Measurements from ENCODE around the gene AGGF1.
"Not testable (repeated sequence)": the region's sequence is repeated elsewhere in the genome, so short reads cannot be mapped to it uniquely, and the experiment has no call there.

Gene AGGF1

GRCh38 chr5:77086689-77087483 is 56.7 kb downstream of the AGGF1 start, which contains the start of gene ZBED3:
TSS of gene ZBED3 (minus strand) at chr5:77087285. CDS start at chr5:77077878, 9,407 bp downstream.
- H3K4me3 Mint-ChIP-seq: peak within 1 kb of the TSS; percentile 78
- H3K36me3 Mint-ChIP-seq (ENCODE audit: low read depth): peaks cover 2% of the 10 kb centered on the region
- peak; percentile 39 for DNase-seq (ENCODE audit: low spot score)
- no peaks in the 10 kb centered on the region for H3K9me3 Mint-ChIP-seq
- H3K27me3 Mint-ChIP-seq (ENCODE audit: low read depth): peaks cover 4% of the 10 kb centered on the region
- no peak within 1 kb of the TSS for H3K27ac Mint-ChIP-seq
- peaks cover 7% of the 10 kb centered on the region for H3K4me1 Mint-ChIP-seq (ENCODE audit: low read depth)

- no peaks in the 10 kb centered on the region for H3K9me3 Mint-ChIP-seq
- peak overlapping the region; percentile 78 for H3K4me3 Mint-ChIP-seq
- H3K36me3 Mint-ChIP-seq (ENCODE audit: low read depth): peaks cover 2% of the 10 kb centered on the region
- H3K27me3 Mint-ChIP-seq (ENCODE audit: low read depth): peaks cover 4% of the 10 kb centered on the region
- H3K27ac Mint-ChIP-seq: no peak overlapping the region
- DNase-seq (ENCODE audit: low spot score): no peak
- peaks cover 7% of the 10 kb centered on the region for H3K4me1 Mint-ChIP-seq (ENCODE audit: low read depth)
Measured at GRCh38 chr5:77087484-77088261, 57.5 kb downstream of the AGGF1 start.

GRCh38 chr5:77095189-77095588 is 65.0 kb downstream of the AGGF1 start:
- Mint-ChIP-seq H3K4me1 (ENCODE audit: low read depth) (no peaks in the 10 kb centered on the region), H3K27ac (no peak overlapping the region), H3K27me3 (ENCODE audit: low read depth) (peaks cover 16% of the 10 kb centered on the region), H3K9me3 (no peaks in the 10 kb centered on the region), H3K36me3 (ENCODE audit: low read depth) (no peaks in the 10 kb centered on the region), H3K4me3 (no peak overlapping the region)
- no peak for DNase-seq (ENCODE audit: low spot score)

- no peak for DNase-seq (ENCODE audit: low spot score)
- Mint-ChIP-seq H3K4me1 (ENCODE audit: low read depth) (no peaks in the 10 kb centered on the region), H3K36me3 (ENCODE audit: low read depth) (no peaks in the 10 kb centered on the region), H3K4me3 (no peak overlapping the region), H3K9me3 (no peaks in the 10 kb centered on the region), H3K27me3 (ENCODE audit: low read depth) (peaks cover 7% of the 10 kb centered on the region), H3K27ac (no peak overlapping the region)
Measured at GRCh38 chr5:77101298-77101697, 71.1 kb downstream of the AGGF1 start.

- H3K27me3 Mint-ChIP-seq (ENCODE audit: low read depth): no peaks in the 10 kb centered on the region
- H3K27ac Mint-ChIP-seq: no peak overlapping the region
- DNase-seq (ENCODE audit: low spot score): no peak
- H3K4me3 Mint-ChIP-seq: no peak overlapping the region
- H3K9me3 Mint-ChIP-seq: no peaks in the 10 kb centered on the region
- no peaks in the 10 kb centered on the region for H3K36me3 Mint-ChIP-seq (ENCODE audit: low read depth)
- no peaks in the 10 kb centered on the region for H3K4me1 Mint-ChIP-seq (ENCODE audit: low read depth)
Measured at GRCh38 chr5:77102549-77102948, 72.3 kb downstream of the AGGF1 start.

GRCh38 chr5:77103457-77103856 is 73.3 kb downstream of the AGGF1 start:
- DNase-seq (ENCODE audit: low spot score): no peak
- no peak overlapping the region for H3K4me3 Mint-ChIP-seq
- H3K36me3 Mint-ChIP-seq (ENCODE audit: low read depth): no peaks in the 10 kb centered on the region
- no peak overlapping the region for H3K27ac Mint-ChIP-seq
- no peaks in the 10 kb centered on the region for H3K4me1 Mint-ChIP-seq (ENCODE audit: low read depth)
- H3K27me3 Mint-ChIP-seq (ENCODE audit: low read depth): no peaks in the 10 kb centered on the region
- no peaks in the 10 kb centered on the region for H3K9me3 Mint-ChIP-seq

- H3K36me3 Mint-ChIP-seq (ENCODE audit: low read depth): no peaks in the 10 kb centered on the region
- no peaks in the 10 kb centered on the region for H3K9me3 Mint-ChIP-seq
- no peaks in the 10 kb centered on the region for H3K4me1 Mint-ChIP-seq (ENCODE audit: low read depth)
- no peak for DNase-seq (ENCODE audit: low spot score)
- no peaks in the 10 kb centered on the region for H3K27me3 Mint-ChIP-seq (ENCODE audit: low read depth)
- no peak overlapping the region for H3K4me3 Mint-ChIP-seq
- H3K27ac Mint-ChIP-seq: no peak overlapping the region
Measured at GRCh38 chr5:77104813-77105212, 74.6 kb downstream of the AGGF1 start.

- H3K4me1 Mint-ChIP-seq (ENCODE audit: low read depth); H3K27me3 Mint-ChIP-seq (ENCODE audit: low read depth); H3K9me3 Mint-ChIP-seq; H3K27ac Mint-ChIP-seq; H3K36me3 Mint-ChIP-seq (ENCODE audit: low read depth); DNase-seq (ENCODE audit: low spot score); H3K4me3 Mint-ChIP-seq: not testable (repeated sequence)
Measured at GRCh38 chr5:77107035-77107434, 76.8 kb downstream of the AGGF1 start.

Measured in T-helper 2 cell treated with Interferon-gamma antibody and Interleukin-4, amounts not matched to agents 5 μg/mL and 100 μg/mL, for 36 hours (primary cell).